ENCODE measurements around the gene CDH13. TPM values are rescaled to one million over a fixed set of nuclear protein-coding genes. Genes with fewer than 3 reads are reported as not detected.

The CDH13 gene
- polyA plus RNA-seq, 1 donor from 2014 or later = 3.2 TPM

DNA sequence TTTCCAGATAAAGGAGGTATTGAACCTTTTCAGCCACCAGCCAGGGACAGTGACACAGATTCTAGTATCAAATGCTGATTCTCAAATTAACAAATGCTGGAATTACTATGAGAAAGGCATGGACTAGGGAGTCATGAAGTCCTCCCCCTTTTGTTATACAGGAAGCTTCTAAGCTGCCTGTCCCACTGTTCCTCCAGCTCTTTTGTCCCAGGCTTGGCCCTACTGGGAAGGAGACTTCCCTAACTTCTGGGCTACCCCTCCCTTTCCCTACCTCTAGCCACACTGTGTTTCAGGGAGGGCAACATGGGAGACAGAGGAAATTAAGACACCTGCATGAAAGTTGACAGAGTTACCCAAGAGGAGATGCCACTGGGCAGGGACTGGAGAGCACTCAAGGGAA is 192.5 kb downstream of the CDH13 start:
- Histone ChIP-seq H3K9ac (ENCODE audit: low read length) (no peak overlapping the region), H3K9me2 (ENCODE audit: insufficient read depth, low read length) (no peaks in the 10 kb centered on the region), H3K27me3 (ENCODE audit: insufficient read depth, low read depth, low read length) (no peaks in the 10 kb centered on the region), H4K20me1 (ENCODE audit: insufficient read depth) (no peaks in the 10 kb centered on the region), H3K79me2 (replicated peaks; ENCODE audit: insufficient read depth, low read length) (no peaks in the 10 kb centered on the region), H3K4me2 (ENCODE audit: low read length) (no peak overlapping the region), H2AFZ (ENCODE audit: low read depth, low read length) (no peak overlapping the region), H3F3A (ENCODE audit: insufficient read depth, low read length, poor library complexity, severe bottlenecking) (no peaks in the 10 kb centered on the region), H3K36me3 (ENCODE audit: insufficient read depth, low read length) (no peaks in the 10 kb centered on the region), H3K27ac (ENCODE audit: low read length) (no peak overlapping the region), H3K9me3 (ENCODE audit: low read length) (no peaks in the 10 kb centered on the region), H3K4me3 (ENCODE audit: low read length) (no peak overlapping the region)
- TF ChIP-seq, protein P1, sequence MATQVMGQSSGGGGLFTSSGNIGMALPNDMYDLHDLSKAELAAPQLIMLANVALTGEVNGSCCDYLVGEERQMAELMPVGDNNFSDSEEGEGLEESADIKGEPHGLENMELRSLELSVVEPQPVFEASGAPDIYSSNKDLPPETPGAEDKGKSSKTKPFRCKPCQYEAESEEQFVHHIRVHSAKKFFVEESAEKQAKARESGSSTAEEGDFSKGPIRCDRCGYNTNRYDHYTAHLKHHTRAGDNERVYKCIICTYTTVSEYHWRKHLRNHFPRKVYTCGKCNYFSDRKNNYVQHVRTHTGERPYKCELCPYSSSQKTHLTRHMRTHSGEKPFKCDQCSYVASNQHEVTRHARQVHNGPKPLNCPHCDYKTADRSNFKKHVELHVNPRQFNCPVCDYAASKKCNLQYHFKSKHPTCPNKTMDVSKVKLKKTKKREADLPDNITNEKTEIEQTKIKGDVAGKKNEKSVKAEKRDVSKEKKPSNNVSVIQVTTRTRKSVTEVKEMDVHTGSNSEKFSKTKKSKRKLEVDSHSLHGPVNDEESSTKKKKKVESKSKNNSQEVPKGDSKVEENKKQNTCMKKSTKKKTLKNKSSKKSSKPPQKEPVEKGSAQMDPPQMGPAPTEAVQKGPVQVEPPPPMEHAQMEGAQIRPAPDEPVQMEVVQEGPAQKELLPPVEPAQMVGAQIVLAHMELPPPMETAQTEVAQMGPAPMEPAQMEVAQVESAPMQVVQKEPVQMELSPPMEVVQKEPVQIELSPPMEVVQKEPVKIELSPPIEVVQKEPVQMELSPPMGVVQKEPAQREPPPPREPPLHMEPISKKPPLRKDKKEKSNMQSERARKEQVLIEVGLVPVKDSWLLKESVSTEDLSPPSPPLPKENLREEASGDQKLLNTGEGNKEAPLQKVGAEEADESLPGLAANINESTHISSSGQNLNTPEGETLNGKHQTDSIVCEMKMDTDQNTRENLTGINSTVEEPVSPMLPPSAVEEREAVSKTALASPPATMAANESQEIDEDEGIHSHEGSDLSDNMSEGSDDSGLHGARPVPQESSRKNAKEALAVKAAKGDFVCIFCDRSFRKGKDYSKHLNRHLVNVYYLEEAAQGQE (IDR thresholded peaks at IDR 0.05; ENCODE audit: borderline replicate concordance) = no peak
- TF ChIP-seq POLR2AphosphoS5 (IDR thresholded peaks at IDR 0.05) = no peak
- TF ChIP-seq SMC3 (conservative IDR thresholded peaks at IDR 0.05; ENCODE audit: poor library complexity) = no peak

DNA sequence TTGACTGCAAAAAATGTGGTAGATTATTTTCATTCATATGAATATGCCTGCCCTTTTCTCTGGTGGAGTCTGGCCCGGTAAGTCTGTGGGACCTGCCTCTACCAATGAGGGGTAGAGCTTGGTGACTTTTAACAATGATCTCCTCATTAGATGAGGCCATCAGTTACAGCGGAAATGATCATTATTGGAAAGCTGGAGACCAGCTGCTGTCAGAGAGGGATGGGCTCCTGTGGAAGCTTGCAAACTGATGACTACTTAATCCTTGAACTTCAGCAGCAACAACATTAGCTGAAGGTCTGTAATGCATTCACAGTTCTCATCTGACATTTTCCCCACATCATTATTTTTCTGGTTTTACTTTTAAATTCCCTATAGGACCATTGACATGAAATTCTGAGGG is 194.1 kb downstream of the CDH13 start:
- Histone ChIP-seq H3K9me2 (ENCODE audit: insufficient read depth, low read length) (no peaks in the 10 kb centered on the region), H4K20me1 (ENCODE audit: insufficient read depth) (no peaks in the 10 kb centered on the region), H3F3A (ENCODE audit: insufficient read depth, low read length, poor library complexity, severe bottlenecking) (no peaks in the 10 kb centered on the region), H3K79me2 (replicated peaks; ENCODE audit: insufficient read depth, low read length) (no peaks in the 10 kb centered on the region), H3K4me3 (ENCODE audit: low read length) (no peak overlapping the region), H3K36me3 (ENCODE audit: insufficient read depth, low read length) (no peaks in the 10 kb centered on the region), H3K9ac (ENCODE audit: low read length) (no peak overlapping the region), H2AFZ (ENCODE audit: low read depth, low read length) (no peak overlapping the region), H3K4me2 (ENCODE audit: low read length) (no peak overlapping the region), H3K27ac (ENCODE audit: low read length) (no peak overlapping the region), H3K9me3 (ENCODE audit: low read length) (no peaks in the 10 kb centered on the region), H3K27me3 (ENCODE audit: insufficient read depth, low read depth, low read length) (no peaks in the 10 kb centered on the region)
- TF ChIP-seq POLR2AphosphoS5 (IDR thresholded peaks at IDR 0.05) (no peak), MXI1 (conservative IDR thresholded peaks at IDR 0.05; ENCODE audit: poor library complexity, severe bottlenecking) (no peak), RAD21 (conservative IDR thresholded peaks at IDR 0.05) (no peak)
- TF ChIP-seq, protein P2, sequence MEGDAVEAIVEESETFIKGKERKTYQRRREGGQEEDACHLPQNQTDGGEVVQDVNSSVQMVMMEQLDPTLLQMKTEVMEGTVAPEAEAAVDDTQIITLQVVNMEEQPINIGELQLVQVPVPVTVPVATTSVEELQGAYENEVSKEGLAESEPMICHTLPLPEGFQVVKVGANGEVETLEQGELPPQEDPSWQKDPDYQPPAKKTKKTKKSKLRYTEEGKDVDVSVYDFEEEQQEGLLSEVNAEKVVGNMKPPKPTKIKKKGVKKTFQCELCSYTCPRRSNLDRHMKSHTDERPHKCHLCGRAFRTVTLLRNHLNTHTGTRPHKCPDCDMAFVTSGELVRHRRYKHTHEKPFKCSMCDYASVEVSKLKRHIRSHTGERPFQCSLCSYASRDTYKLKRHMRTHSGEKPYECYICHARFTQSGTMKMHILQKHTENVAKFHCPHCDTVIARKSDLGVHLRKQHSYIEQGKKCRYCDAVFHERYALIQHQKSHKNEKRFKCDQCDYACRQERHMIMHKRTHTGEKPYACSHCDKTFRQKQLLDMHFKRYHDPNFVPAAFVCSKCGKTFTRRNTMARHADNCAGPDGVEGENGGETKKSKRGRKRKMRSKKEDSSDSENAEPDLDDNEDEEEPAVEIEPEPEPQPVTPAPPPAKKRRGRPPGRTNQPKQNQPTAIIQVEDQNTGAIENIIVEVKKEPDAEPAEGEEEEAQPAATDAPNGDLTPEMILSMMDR (IDR thresholded peaks at IDR 0.05; ENCODE audit: poor library complexity, severe bottlenecking) = no peak

DNA sequence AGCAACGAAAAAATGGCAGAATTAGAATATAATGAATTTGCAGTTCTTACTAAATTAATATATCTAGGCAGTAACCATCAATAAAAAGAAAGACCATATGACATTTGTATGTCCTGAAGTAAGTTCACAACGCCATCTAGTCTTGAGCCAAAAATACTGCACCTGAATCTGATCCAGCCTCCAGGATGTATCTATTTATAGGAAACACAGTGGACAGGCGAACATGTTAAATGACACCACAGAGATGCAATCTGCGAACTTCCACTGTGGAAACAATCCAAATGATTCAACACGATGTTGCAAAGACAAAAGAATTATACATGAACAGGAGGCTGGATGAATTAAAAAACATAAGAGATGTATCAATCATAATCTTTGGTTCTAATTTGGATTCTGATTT is 197.6 kb downstream of the CDH13 start:
- Histone ChIP-seq H3K27me3 (ENCODE audit: insufficient read depth, low read depth, low read length) (no peaks in the 10 kb centered on the region), H3K4me2 (ENCODE audit: low read length) (no peak overlapping the region), H4K20me1 (ENCODE audit: insufficient read depth) (no peaks in the 10 kb centered on the region), H3F3A (ENCODE audit: insufficient read depth, low read length, poor library complexity, severe bottlenecking) (no peaks in the 10 kb centered on the region), H3K27ac (ENCODE audit: low read length) (no peak overlapping the region), H3K36me3 (ENCODE audit: insufficient read depth, low read length) (no peaks in the 10 kb centered on the region), H2AFZ (ENCODE audit: low read depth, low read length) (no peak overlapping the region), H3K79me2 (replicated peaks; ENCODE audit: insufficient read depth, low read length) (no peaks in the 10 kb centered on the region), H3K4me3 (ENCODE audit: low read length) (no peak overlapping the region), H3K9me3 (ENCODE audit: low read length) (no peaks in the 10 kb centered on the region), H3K9ac (ENCODE audit: low read length) (no peak overlapping the region), H3K9me2 (ENCODE audit: insufficient read depth, low read length) (no peaks in the 10 kb centered on the region)
- TF ChIP-seq SMC3 (conservative IDR thresholded peaks at IDR 0.05; ENCODE audit: poor library complexity) (no peak), POLR2AphosphoS5 (IDR thresholded peaks at IDR 0.05) (no peak), MXI1 (conservative IDR thresholded peaks at IDR 0.05; ENCODE audit: poor library complexity, severe bottlenecking) (no peak)
- TF ChIP-seq, protein P1 (IDR thresholded peaks at IDR 0.05; ENCODE audit: borderline replicate concordance) = no peak

Measured in neural cell (in vitro differentiated cells).